ENCODE measurements around the gene LRRC8C.

The LRRC8C gene

DNA sequence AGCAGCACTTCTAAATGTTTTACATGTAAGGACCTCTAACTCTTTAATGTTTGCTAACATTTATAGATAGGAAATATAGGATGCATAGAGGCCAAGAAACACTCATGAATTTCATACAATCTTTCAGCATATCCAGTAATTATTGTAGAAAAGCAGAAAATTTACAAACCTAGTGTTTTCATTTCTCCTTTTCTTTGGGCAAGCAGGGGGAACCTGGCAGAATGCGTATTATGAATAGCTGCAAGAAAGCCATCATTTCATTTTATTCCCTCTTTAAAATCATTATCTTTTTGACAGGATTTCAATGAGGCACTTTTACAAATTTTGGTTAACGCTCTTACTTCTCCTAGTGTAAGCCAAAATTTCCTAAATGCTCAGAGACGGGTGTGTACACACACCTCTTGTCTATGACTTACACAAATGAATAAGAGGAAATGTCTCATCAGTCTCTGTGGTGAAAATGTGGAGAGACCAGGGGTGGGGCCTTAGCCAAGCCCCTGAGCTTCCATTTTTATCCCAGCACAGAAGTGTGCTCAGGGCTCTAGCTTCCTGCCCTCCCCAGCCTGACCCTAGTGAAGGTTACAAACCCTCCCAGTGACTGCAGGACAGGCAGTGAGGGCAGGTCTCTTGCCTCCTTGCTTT is 91.6 kb downstream of the LRRC8C start:
- no peak overlapping the region for H3K4me3 ChIP-seq (ENCODE audit: low read length)
- peak; percentile 87 for DNase-seq (ENCODE audit: low read depth)
- TF ChIP-seq, protein P1, sequence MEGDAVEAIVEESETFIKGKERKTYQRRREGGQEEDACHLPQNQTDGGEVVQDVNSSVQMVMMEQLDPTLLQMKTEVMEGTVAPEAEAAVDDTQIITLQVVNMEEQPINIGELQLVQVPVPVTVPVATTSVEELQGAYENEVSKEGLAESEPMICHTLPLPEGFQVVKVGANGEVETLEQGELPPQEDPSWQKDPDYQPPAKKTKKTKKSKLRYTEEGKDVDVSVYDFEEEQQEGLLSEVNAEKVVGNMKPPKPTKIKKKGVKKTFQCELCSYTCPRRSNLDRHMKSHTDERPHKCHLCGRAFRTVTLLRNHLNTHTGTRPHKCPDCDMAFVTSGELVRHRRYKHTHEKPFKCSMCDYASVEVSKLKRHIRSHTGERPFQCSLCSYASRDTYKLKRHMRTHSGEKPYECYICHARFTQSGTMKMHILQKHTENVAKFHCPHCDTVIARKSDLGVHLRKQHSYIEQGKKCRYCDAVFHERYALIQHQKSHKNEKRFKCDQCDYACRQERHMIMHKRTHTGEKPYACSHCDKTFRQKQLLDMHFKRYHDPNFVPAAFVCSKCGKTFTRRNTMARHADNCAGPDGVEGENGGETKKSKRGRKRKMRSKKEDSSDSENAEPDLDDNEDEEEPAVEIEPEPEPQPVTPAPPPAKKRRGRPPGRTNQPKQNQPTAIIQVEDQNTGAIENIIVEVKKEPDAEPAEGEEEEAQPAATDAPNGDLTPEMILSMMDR (IDR thresholded peaks at IDR 0.05; ENCODE audit: insufficient read depth, low read depth, low read length, missing control alignments) = no peak

- TF ChIP-seq, protein P1 (IDR thresholded peaks at IDR 0.05; ENCODE audit: insufficient read depth, low read depth, low read length, missing control alignments) = no peak
- H3K4me3 ChIP-seq (ENCODE audit: low read length) = no peak overlapping the region
- peak; percentile 55 for DNase-seq (ENCODE audit: low read depth)
Observed at GRCh38 chr1:89725011-89725370, 92.1 kb downstream of the LRRC8C start.

DNA sequence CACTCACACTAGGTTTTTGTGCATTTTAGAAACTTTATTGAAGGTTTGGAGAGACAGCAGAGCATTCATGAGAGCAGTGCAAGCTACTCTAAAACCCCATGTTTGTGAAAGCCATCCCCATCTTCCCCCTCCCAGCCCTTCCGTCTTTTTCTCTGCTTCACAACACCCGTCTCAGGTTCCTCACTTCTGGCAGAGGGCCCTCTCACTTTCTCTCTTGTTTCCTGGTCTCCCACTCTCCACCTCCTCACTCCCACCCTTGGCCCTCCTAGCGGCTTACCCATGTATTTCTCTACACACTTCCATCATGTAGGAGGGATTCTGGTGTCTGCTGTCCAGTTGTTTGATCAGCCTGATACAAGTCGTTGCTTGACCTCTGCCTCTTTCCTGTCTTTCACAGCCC is 92.7 kb downstream of the LRRC8C start:
- TF ChIP-seq, protein P1 (IDR thresholded peaks at IDR 0.05; ENCODE audit: insufficient read depth, low read depth, low read length, missing control alignments) = no peak
- H3K4me3 ChIP-seq (ENCODE audit: low read length) = no peak overlapping the region
- DNase-seq (ENCODE audit: low read depth) = no peak

- DNase-seq (ENCODE audit: low read depth) = no peak
- no peak overlapping the region for H3K4me3 ChIP-seq (ENCODE audit: low read length)
- TF ChIP-seq, protein P1 (IDR thresholded peaks at IDR 0.05; ENCODE audit: insufficient read depth, low read depth, low read length, missing control alignments) = no peak
Observed at GRCh38 chr1:89727517-89728312, 94.8 kb downstream of the LRRC8C start.

DNA sequence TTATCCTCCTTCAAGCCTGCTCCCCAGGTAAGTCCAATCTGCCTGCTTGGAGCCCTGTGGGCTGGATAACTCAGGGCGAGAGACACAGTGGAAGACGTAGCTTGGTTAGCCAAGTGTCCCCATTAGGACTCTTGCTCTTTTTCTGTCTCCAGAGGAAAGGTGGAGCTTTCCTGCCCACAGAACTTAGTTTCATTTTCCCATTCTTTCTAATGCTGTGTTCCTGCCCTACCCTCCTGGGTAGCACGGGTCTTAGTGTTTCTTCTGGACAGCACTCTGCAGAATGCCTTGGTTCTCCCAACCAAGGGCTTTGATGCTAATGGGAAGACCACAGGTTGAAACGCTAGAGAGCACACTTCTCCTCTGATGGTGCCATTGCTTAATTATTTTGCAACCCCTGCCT is 95.5 kb downstream of the LRRC8C start:
- TF ChIP-seq, protein P1 (IDR thresholded peaks at IDR 0.05; ENCODE audit: insufficient read depth, low read depth, low read length, missing control alignments) = no peak
- H3K4me3 ChIP-seq (ENCODE audit: low read length) = no peak overlapping the region
- no peak for DNase-seq (ENCODE audit: low read depth)

DNA sequence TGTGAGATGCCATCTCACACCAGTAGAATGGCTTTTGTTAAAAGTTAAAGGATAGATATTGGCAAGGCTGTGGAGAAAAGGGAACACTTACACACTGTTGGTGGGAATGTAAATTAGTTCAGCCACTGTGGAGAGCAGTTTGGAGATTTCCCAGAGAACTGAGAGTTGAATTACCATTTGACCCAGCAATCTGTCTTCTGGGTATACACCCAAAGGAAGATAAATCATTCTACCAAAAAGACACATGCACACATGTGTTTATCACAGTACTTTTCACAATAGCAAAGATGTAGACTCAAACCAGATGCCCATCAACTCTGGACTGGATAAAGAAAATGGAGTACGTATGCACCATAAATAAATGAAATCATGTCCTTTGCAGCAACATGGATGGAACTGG is 99.3 kb downstream of the LRRC8C start:
- H3K4me3 ChIP-seq (ENCODE audit: low read length) = no peak overlapping the region
- TF ChIP-seq, protein P1 (IDR thresholded peaks at IDR 0.05; ENCODE audit: insufficient read depth, low read depth, low read length, missing control alignments) = no peak
- DNase-seq (ENCODE audit: low read depth) = no peak
